Aorta (tissue), 5 donors: ENCODE results near the gene TBC1D22A. TPM values are rescaled to one million over a fixed set of nuclear protein-coding genes. Genes with fewer than 3 reads are reported as not detected.
A peak's percentile ranks its signal among the peaks of the same experiment; 100 is the strongest.

Source experiments
- ATAC-seq: fragments of 200-7000 bp; cut with Tn5 transposase; one replicate; pipeline ENCODE4 v1.9.1; 2022; ENCODE audit warnings: moderate library complexity; ENCODE audit not compliant: low FRiP score
- DNase-seq, 2 donors: peaks; one replicate each; pipeline ENCODE4 v3.0.0-alpha.2; 2020
- H3K27ac ChIP-seq, 2 donors: one replicate each; pipeline ENCODE4 v1.5.1; 2013; ENCODE audit warnings: low read length in 2 of 2, mild to moderate bottlenecking in 2 of 2, moderate library complexity in 2 of 2, control low read depth in 1 of 2, inconsistent platforms in 1 of 2, low read depth in 1 of 2
- H3K27me3 ChIP-seq, 2 donors: one replicate each; pipeline ENCODE4 v1.6.1; 2013; ENCODE audit warnings: control low read depth in 1 of 2, low read length in 1 of 2, mild to moderate bottlenecking in 1 of 2, moderate library complexity in 1 of 2; ENCODE audit not compliant: insufficient read depth in 2 of 2, control insufficient read depth in 1 of 2
- H3K36me3 ChIP-seq, 2 donors: one replicate each; pipeline ENCODE4 v1.6.1; 2013; ENCODE audit warnings: control low read depth in 1 of 2, low read length in 1 of 2, mild to moderate bottlenecking in 1 of 2; ENCODE audit not compliant: insufficient read depth in 2 of 2, control insufficient read depth in 1 of 2
- H3K4me1 ChIP-seq, 2 donors: one replicate each; pipeline ENCODE4 v1.6.1; 2013; ENCODE audit warnings: low read length in 2 of 2, control low read depth in 1 of 2, mild to moderate bottlenecking in 1 of 2, moderate library complexity in 1 of 2; ENCODE audit not compliant: insufficient read depth in 2 of 2, control insufficient read depth in 1 of 2
- H3K4me3 ChIP-seq, 2 donors: one replicate each; pipeline ENCODE4 v1.5.1; 2013; ENCODE audit warnings: low read length in 2 of 2, control low read depth in 1 of 2, mild to moderate bottlenecking in 1 of 2
- H3K9me3 ChIP-seq: one replicate; pipeline ENCODE4 v1.6.1; 2013; ENCODE audit warnings: mild to moderate bottlenecking, low read length; ENCODE audit not compliant: control insufficient read depth
- WGBS, 2 donors: extraction: QIAGEN DNeasy Blood & Tissue Kit; methylation state at CpG; one replicate each; pipeline ENCODE4 v1.1.7; 2013; 5-methylcytosine and 5-hydroxymethylcytosine counted together
- intact Hi-C, 2 donors: fragments of 100-400 bp; cut with DNase I; formaldehyde crosslinking; loops; one replicate each; pipeline versions ENCODE4 v1.14.2 to v1.15.0; 2022
- polyA plus RNA-seq, 2 donors: library from polyadenylated mRNA; stranded (reverse); fragments of 200-250 nt; gene quantifications; one replicate each; pipeline ENCODE4 v1.2.3, GENCODE V29; 2013
- total RNA-seq, 2 donors: library from RNA; stranded (reverse); fragmentation: NEBNext Ultra II Directional; extraction: Animal tissue kit (Norgen Biotek cat#: 25700); gene quantifications; one replicate each; pipeline ENCODE4 v1.2.1, GENCODE V29; 2021
- donor health status: healthy with polysubstance abuse.
- donor health status: Bipolar disorder and iron deficiency.
- donor health status: DM: no; HTN: no; CAD: no.
- donor health status: DM: no; HTN: no; CAD: no.
- donor health status: DM: yes; HTN: yes; CAD: no.

TBC1D22A gene
- total and polyA plus RNA-seq, 4 donors = 10.8 to 37.1 (median 17.9) TPM

DNA sequence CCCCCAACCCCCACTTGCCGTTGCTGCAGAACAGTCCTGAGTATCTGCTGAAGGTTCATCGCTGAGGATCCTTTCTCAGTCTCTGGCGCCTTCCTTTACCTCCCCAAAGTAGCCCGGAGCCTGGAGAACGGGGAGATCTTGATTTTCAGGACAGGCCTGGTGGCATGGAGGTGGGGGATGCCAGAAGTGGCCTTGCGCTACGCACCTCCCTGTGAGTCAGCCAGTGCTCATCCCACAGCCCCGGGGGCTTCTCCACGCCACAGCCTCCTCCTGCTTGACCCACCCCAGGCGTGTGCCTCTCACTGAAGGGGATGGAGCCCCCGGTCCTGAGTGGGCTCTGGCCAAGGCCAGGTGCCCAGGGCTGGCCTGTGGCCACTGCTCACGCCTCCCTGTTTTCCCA is 339.6 kb downstream of the TBC1D22A start:
- Histone ChIP-seq H3K4me3 (no peak overlapping the region), H3K9me3 (no peaks in the 10 kb centered on the region), H3K27ac (no peak overlapping the region), H3K36me3 (no peaks in the 10 kb centered on the region), H3K27me3 (no peaks in the 10 kb centered on the region), H3K4me1 (no peaks in the 10 kb centered on the region)
- intact Hi-C loops = no loop called here
- WGBS, 2 donors = 95 to 96% methylated on average over 12 of the region's 12 CpGs
- no peak for DNase-seq
- ATAC-seq = no peak

DNA sequence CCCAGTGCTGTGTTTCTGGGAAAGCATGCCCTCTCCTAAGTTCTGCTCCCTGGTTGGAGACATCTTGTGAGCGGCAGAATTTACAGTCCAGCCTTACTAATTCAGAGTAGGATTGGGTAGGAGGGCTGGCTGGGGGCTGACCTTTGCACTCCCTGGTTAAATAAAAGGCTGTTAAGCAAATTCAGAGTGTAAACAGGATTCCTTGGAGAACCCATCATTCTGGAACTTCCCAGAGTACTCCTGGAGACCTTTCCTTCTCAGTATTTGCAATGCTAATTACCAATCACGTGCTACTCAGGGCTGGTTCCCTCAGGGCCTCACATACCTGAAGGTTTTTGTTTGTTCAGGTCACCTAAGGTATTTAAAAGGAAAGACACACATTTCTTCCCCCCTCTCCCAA is 340.2 kb downstream of the TBC1D22A start:
- intact Hi-C loops = no loop called here
- 73 to 76% methylated on average over 2 of the region's 2 CpGs for WGBS, 2 donors
- ATAC-seq = no peak
- Histone ChIP-seq H3K4me3 (no peak overlapping the region), H3K27me3 (no peaks in the 10 kb centered on the region), H3K27ac (no peak overlapping the region), H3K4me1 (no peaks in the 10 kb centered on the region), H3K36me3 (no peaks in the 10 kb centered on the region), H3K9me3 (no peaks in the 10 kb centered on the region)
- no peak for DNase-seq

GRCh38 chr22:47105085-47105484 is 342.6 kb downstream of the TBC1D22A start:
- Histone ChIP-seq H3K27me3 (no peaks in the 10 kb centered on the region), H3K4me1 (no peaks in the 10 kb centered on the region), H3K36me3 (no peaks in the 10 kb centered on the region), H3K4me3 (no peak overlapping the region), H3K9me3 (no peaks in the 10 kb centered on the region), H3K27ac (no peak overlapping the region)
- no peak for ATAC-seq
- intact Hi-C loops = no loop called here
- 93 to 94% methylated on average over 4 of the region's 4 CpGs for whole genome bisulfite sequencing, 2 donors
- DNase-seq = no peak

DNA sequence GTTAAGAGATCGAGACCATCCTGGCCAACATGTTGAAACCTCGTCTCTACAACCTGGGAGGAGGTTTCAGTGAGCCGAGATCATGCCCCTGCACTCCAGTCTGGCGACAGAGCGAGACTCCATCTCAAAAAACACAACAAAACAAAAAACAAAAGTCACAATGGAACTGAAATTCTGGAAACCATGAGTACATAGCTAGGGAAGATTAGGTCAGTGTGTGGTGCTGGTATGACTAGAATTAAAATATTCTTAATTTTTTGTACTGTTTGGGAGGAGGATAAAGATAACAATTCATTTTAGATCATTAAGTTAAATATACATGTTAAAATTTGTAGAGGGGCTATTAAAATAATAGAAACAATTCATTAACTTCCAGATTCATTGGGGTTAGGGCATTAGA is 344.4 kb downstream of the TBC1D22A start:
- no peaks in the 10 kb centered on the region for H3K36me3 ChIP-seq
- 96 to 97% methylated on average over 5 of the region's 5 CpGs for WGBS, 2 donors
- no peaks in the 10 kb centered on the region for H3K9me3 ChIP-seq
- intact Hi-C loops = no loop called here
- H3K27me3 ChIP-seq = no peaks in the 10 kb centered on the region
- H3K27ac ChIP-seq = no peak overlapping the region
- H3K4me3 ChIP-seq = no peak overlapping the region
- ATAC-seq (no peak), DNase-seq (no peak)
- no peaks in the 10 kb centered on the region for H3K4me1 ChIP-seq

DNA sequence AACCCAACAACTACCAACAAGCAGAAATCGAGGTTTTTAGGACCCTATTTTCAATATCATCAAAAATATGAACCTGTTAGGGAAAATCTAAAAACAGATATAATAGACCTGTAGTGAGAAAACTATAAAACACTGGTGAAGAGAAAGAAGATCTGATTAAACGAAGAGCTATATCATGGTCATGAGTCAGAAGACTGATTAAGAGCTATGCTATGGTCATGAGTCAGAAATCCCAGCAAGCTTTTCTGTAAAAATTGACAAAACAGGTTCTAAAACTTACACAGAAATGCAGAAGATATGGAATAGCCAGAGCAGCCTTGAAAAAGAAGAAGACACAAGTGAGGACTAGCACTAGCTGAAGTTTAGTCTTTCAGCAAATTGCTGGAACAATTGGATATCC is 345.0 kb downstream of the TBC1D22A start:
- Histone ChIP-seq H3K27me3 (no peaks in the 10 kb centered on the region), H3K4me3 (no peak overlapping the region), H3K4me1 (no peaks in the 10 kb centered on the region), H3K9me3 (no peaks in the 10 kb centered on the region), H3K36me3 (no peaks in the 10 kb centered on the region), H3K27ac (no peak overlapping the region)
- DNase-seq (no peak), ATAC-seq (no peak)
- WGBS, 2 donors = 83 to 84% methylated on average over 2 of the region's 2 CpGs
- intact Hi-C loops = no loop called here

DNA sequence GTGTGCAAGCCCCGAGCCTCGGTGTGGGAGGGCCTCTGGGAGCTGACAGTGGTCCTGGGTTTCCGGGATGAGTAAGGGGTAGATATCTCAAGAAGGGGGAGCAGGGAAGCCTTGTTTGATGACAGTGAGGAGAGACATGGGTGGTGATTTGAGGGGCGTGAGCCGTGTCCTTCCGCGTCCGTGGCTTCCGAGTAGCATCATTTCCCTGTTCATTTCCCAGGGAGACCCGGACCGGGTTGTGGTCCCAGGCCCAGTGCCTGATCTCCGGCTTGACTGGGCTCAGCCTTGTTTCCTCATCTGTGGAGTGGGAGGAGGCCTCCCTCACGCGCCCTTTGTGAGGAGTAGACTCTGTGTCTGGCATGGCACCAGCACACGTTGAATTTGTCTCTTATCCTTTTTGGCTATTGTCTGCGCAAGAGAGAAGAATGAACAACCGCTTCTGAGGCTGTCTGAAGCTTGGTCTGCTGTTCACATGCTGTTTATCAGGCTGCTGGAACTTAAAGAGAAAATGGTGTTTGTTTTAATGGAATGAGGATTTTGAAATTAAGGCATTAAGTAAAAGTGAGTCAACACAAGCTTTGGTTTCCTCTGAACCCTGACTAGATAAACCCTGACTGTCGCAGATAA is 348.5 kb downstream of the TBC1D22A start:
- no peaks in the 10 kb centered on the region for H3K9me3 ChIP-seq
- intact Hi-C loops = no loop called here
- H3K4me3 ChIP-seq = no peak overlapping the region
- H3K27ac ChIP-seq = no peak overlapping the region
- DNase-seq (peak in 1 of 2 donors; percentile 34), ATAC-seq (peak; percentile 23)
- no peaks in the 10 kb centered on the region for H3K36me3 ChIP-seq
- WGBS, 2 donors = 90 to 91% methylated on average over 18 of the region's 18 CpGs
- H3K4me1 ChIP-seq = no peaks in the 10 kb centered on the region
- no peaks in the 10 kb centered on the region for H3K27me3 ChIP-seq

DNA sequence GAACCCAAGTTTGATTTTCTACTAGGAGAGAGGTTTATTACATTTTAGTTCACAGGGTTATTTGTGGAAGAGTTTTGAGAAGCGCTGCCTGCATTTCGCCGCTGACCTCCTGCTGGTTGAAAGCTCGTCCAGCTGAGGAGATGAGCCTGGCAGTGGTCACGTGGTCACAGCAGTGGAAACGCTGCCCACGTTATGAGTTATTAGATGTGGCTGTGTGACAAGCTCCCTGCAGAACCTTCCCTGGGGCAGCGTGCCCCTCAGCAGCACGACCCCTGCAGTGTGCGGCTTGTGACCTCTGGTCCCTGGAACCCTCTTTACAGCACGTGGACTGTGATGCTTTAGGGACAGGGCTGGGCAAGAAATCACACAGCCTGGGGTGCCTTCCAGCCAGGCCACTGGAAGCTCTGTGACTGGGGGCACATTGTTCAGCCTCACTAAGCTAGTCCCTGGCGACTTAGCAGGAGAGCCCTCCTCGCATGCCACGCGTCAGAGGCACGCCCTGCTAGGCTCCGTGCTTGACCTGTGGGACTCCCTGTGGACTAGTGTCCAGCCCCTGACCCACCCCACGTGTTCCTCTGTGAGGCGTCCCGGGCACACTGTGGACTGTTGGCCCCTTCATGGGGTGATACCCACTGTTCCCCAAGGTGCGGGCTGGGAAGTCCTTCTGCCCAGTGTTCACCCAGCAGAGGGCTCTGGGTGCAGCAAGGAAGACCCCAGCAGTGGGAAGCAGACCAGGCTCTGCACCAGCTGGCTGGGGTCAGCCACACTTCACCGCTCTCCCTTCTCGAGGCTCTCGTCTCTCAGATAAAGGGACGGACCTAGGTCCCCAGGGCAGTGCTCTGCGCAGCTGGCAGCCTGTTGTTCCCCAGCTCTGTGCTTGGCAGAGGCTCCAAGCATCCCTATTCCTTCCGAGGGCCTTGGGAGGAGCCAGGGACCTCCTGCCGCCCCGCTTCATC is 349.5 kb downstream of the TBC1D22A start:
- ATAC-seq (no peak), DNase-seq (peak in 1 of 2 donors; percentile 32)
- no peaks in the 10 kb centered on the region for H3K36me3 ChIP-seq
- intact Hi-C loops = no loop called here
- H3K9me3 ChIP-seq = no peaks in the 10 kb centered on the region
- no peaks in the 10 kb centered on the region for H3K4me1 ChIP-seq
- no peaks in the 10 kb centered on the region for H3K27me3 ChIP-seq
- WGBS, 2 donors = 84 to 86% methylated on average over 29 of the region's 29 CpGs
- H3K4me3 ChIP-seq = no peak overlapping the region
- H3K27ac ChIP-seq = no peak overlapping the region

DNA sequence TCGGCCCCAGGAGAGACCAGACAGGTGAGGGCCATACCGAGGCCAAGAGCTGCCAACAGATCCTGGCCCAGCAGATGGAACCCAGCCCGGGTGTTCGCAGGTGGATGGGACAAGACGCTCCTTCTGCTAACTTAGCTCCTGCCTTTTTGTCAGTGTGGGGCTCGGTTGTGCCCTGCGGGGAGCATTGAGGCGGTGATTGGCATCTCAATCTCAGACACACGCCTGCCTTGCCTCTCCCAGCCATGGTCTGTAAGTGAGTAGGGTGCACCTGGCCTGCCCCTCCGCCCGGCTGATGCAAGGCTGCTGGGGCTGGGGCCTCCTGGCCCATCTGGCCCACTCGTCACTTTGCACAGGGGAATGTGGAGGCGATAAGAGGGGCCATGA is 350.1 kb downstream of the TBC1D22A start:
- Histone ChIP-seq H3K9me3 (no peaks in the 10 kb centered on the region), H3K4me3 (no peak overlapping the region), H3K27me3 (no peaks in the 10 kb centered on the region), H3K27ac (no peak overlapping the region), H3K36me3 (no peaks in the 10 kb centered on the region), H3K4me1 (no peaks in the 10 kb centered on the region)
- ATAC-seq (no peak), DNase-seq (peak in 1 of 2 donors; percentile 15)
- WGBS, 2 donors = 92 to 94% methylated on average over 13 of the region's 13 CpGs
- intact Hi-C loops = no loop called here
